ENCODE data around the gene ZNF638.

DNA sequence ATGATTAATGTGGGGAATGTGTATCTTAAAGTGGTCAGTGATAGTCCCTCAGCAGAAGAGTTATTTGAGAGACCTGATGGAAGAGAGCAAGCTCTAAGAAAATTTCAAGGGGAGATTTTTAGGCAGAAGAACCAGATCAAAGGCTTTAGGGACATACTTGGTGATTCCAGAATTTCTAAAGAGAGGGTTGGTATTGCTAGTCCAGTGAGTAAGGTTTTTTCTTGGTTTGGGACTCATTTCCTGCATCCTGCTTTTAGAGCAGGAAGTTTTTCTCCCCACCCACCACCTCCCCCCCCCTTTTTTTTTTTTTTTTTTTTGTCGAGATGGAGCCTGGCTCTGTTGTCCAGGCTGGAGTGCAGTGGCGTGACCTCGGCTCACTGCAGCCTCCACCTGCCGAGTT lies 79.1 kb downstream of the ZNF638 start:
- no peak for TF ChIP-seq EP300 (IDR thresholded peaks at IDR 0.05; ENCODE audit: borderline replicate concordance)
- no peak for TF ChIP-seq CREB1 (IDR thresholded peaks at IDR 0.05; ENCODE audit: low read depth)
- TF ChIP-seq NFIC (IDR thresholded peaks at IDR 0.05): no peak
- TF ChIP-seq TEAD4 (IDR thresholded peaks at IDR 0.05): no peak
- TF ChIP-seq, protein P1, sequence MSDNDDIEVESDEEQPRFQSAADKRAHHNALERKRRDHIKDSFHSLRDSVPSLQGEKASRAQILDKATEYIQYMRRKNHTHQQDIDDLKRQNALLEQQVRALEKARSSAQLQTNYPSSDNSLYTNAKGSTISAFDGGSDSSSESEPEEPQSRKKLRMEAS (IDR thresholded peaks at IDR 0.05): no peak
- TF ChIP-seq FOXM1 (IDR thresholded peaks at IDR 0.05; ENCODE audit: borderline replicate concordance, low read depth): no peak
- TF ChIP-seq, protein P2, sequence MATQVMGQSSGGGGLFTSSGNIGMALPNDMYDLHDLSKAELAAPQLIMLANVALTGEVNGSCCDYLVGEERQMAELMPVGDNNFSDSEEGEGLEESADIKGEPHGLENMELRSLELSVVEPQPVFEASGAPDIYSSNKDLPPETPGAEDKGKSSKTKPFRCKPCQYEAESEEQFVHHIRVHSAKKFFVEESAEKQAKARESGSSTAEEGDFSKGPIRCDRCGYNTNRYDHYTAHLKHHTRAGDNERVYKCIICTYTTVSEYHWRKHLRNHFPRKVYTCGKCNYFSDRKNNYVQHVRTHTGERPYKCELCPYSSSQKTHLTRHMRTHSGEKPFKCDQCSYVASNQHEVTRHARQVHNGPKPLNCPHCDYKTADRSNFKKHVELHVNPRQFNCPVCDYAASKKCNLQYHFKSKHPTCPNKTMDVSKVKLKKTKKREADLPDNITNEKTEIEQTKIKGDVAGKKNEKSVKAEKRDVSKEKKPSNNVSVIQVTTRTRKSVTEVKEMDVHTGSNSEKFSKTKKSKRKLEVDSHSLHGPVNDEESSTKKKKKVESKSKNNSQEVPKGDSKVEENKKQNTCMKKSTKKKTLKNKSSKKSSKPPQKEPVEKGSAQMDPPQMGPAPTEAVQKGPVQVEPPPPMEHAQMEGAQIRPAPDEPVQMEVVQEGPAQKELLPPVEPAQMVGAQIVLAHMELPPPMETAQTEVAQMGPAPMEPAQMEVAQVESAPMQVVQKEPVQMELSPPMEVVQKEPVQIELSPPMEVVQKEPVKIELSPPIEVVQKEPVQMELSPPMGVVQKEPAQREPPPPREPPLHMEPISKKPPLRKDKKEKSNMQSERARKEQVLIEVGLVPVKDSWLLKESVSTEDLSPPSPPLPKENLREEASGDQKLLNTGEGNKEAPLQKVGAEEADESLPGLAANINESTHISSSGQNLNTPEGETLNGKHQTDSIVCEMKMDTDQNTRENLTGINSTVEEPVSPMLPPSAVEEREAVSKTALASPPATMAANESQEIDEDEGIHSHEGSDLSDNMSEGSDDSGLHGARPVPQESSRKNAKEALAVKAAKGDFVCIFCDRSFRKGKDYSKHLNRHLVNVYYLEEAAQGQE (IDR thresholded peaks at IDR 0.05; ENCODE audit: low read depth): no peak
